AG04449 (cell line): ENCODE measurements around the gene EREG.

ENCODE experiments used
- CTCF ChIA-PET: fragments of 350-600 bp; formaldehyde crosslinking; extraction: SDS; loops from one replicate; lab custom pipeline; 2021; ENCODE audit warnings: antibody characterized with exemption; lab: Yijun Ruan, JAX
- POLR2A ChIA-PET: fragments of 400-600, 350-600 bp; formaldehyde crosslinking; extraction: SDS; loops from one replicate; lab custom pipeline; 2020; ENCODE audit warnings: antibody characterized with exemption, inconsistent platforms; lab: Yijun Ruan, JAX
- DNase-seq: peaks from one replicate; pipeline ENCODE4 v3.0.0-alpha.2; 2010; ENCODE audit warnings: low read depth, low spot score
- H3K4me3 ChIP-seq: 2 replicates; pipeline ENCODE4 v1.5.1; 2011; ENCODE audit warnings: low read depth, mild to moderate bottlenecking, control low read depth, low read length
- CTCF ChIP-seq: IDR thresholded peaks from one replicate; pipeline ENCODE4 v1.5.1; 2011; ENCODE audit warnings: mild to moderate bottlenecking, moderate library complexity, low read length, control low read depth, inconsistent platforms; ENCODE audit not compliant: insufficient read depth; ENCODE audit errors: missing control alignments

The EREG gene

DNA sequence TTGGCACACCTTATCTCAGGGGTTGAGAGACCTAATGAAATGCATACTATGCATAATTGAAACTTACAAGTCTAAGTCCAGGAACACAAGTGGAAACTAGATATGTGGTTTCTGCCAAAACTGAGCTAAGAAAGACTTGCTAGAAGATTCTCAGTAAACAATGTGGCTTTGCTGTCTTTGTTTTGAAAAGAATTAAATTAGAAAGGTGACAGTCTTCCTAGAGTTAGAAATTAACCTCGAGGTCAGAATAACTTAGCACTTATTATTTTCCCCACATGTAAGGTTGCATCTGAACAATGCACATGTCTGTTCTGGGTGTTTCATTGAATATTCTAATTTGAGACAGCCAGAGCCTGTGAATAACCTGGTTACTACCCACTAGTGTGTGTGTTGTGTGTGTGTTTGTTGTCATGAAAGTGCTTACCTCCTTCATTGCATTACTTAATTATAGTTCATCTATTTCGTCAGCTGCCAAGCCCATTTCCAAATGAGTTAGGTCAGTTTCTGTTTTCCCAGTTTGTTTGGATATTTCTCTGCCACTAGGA, 1.5 kb downstream of the EREG start:
- POLR2A ChIA-PET, result no interaction called here
- H3K4me3 ChIP-seq, result no peak overlapping the region
- CTCF ChIA-PET, result interaction anchor here (0.9 to 3.3 kb wide), 3 partner anchors 11 to 310 kb away, joined by 3 to 17 read pairs (median 8); no protein-coding TSS in a partner anchor
- no peak for TF ChIP-seq CTCF
- no peak for DNase-seq

DNA sequence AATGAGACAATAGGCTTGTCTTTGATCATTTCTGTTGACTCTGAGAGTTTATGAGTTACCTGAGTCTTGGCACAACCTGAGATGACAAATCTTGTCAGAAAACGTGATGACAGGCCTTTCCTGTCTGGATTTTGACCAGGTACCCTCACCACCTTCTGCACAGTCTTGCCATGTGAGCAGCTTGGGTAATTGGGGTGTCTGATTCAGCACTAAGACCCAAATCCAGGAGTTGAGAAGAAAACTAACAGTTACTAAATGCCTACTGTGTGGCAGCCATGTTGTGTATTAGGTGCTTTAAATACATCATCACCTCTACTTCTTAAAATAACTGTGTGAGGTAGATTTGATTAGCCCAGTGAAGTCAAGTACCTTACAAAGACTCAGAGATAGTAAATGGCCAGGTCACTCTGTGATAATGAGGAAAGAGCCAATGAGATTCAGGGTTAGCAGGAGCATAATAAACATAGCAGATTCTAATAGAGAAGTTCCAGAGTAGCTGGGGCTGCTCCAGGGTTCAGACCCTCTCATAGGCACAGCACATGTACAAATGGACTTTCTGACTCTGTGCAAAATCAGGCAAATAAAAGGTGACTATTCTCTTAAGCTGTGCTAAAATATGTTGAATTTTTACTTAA, 2.8 kb downstream of the EREG start:
- ChIA-PET CTCF (interaction anchor here (1.1 kb wide), 1 partner anchor 9 kb away, joined by 4 read pairs; no protein-coding TSS in a partner anchor), POLR2A (no interaction called here)
- no peak for DNase-seq
- TF ChIP-seq CTCF, result no peak
- no peak overlapping the region for H3K4me3 ChIP-seq

GRCh38 chr4:74368596-74368995, 3.7 kb downstream of the EREG start:
- TF ChIP-seq CTCF, result no peak
- DNase-seq, result no peak
- ChIA-PET CTCF (interaction anchor here (1.1 to 5.4 kb wide), 2 partner anchors 9 to 304 kb away, joined by 4 to 131 read pairs; no protein-coding TSS in a partner anchor), POLR2A (no interaction called here)
- no peak overlapping the region for H3K4me3 ChIP-seq

DNA sequence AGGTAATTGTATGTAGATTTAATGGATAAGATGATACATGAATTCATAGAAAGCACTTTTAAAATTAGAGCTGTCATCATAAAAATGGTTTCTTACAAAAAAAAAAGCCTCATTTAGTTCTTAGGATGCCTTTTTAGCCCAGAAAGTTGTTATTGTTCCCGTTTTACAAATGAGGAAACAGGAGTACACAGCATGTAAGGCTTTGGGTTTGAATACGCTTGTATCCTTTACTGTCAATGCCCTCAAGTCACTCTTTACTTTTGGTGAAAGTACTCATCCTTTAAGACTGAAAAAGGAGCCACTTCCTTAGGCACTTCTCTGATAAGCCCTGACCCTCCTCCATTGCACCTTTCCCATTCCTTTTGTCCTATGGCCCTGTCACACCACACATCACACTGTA, 4.9 kb downstream of the EREG start:
- no peak overlapping the region for H3K4me3 ChIP-seq
- POLR2A ChIA-PET, result no interaction called here
- CTCF ChIA-PET, result interaction anchor here (0.6 to 5.4 kb wide), 26 partner anchors 9 to 1016 kb away, joined by 3 to 131 read pairs (median 4); partner anchors contain the start of gene AREG

GRCh38 chr4:74370912-74371311, 6.0 kb downstream of the EREG start:
- CTCF ChIA-PET, result interaction anchor here (0.7 to 5.4 kb wide), 38 partner anchors 9 to 310 kb away, joined by 3 to 131 read pairs (median 4); partner anchors contain the start of gene AREG
- H3K4me3 ChIP-seq, result no peak overlapping the region
- TF ChIP-seq CTCF, result peak; percentile 79
- DNase-seq, result no peak
- POLR2A ChIA-PET, result no interaction called here

More for the DNA sequence above, 4.9 kb downstream of the EREG start:
- no peak for TF ChIP-seq CTCF
- no peak for DNase-seq

DNA sequence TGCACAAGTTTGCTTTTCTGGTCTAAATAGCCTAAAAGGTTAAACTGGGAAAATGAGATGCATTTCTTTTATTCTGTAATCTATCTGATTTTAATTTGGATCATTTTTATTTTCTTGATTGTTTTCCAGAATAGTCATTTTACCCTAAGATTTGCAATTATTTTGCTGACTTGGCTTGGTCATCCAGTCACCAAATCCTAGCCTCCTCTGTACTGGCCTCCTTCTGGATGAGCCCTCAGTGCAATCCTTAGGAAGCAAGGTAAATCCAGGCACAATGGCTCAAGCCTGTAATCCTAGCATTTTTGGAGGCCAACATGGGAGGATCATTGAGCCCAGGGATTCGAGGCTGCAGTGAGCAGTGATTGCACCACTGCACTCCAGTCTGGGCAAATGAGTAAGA, 9.2 kb downstream of the EREG start:
- no peak for TF ChIP-seq CTCF
- ChIA-PET POLR2A (no interaction called here), CTCF (interaction anchor here (1.2 to 7.3 kb wide), 5 partner anchors 54 to 299 kb away, joined by 4 to 160 read pairs (median 131); no protein-coding TSS in a partner anchor)
- no peak overlapping the region for H3K4me3 ChIP-seq
- no peak for DNase-seq
